DLD1 (cell line): Measurements from ENCODE around the gene NADSYN1.

Experiments
- in situ Hi-C: cut with HindIII; loops from 2 replicates; pipeline ENCODE4 v1.10.0; 2017; ENCODE audit warnings: low sequenced_read_pairs

NADSYN1 gene

DNA sequence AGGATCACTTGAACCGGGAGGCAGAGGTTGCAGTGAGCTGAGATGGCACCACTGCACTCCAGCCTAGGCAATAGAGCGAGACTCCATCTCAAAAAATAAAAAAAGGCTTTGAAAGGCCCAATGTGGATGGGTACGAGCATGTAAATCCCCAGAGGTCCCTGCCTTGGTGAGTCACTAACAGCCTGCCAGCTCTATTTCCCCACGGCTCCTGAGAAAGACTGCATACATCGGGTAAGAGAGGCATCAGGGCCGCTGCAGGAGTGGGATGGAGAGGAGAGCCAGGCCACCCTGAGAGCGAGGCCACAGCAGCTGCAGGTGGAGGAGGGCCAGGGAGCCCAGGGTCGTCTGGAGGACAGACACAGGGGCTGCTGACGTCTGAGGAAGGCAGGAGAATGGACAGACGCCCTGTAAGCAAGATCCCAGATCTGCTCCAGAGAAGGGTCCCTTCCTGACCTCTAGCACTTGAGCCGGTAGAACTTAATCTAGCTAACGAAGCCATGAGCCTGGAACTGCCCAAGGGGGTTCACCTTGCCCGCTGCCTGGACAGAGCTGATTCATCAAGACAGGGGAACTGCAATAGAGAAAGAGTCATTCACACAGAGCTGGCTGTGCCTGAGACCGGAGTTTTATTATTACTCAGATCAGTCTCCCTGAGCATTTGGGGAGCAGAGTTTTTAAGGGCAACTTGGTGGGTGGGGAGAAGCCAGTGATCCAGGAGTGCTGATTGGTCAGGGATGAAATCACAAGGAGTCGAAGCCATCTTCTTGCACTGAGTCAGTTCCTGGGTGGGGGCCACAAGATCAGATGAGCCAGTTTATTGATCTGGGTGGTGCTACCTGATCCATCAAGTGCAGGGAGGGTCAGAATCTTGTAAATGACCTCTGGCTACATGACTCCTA, 90.1 kb downstream of the NADSYN1 start:
- in situ Hi-C loops = no loop called here

DNA sequence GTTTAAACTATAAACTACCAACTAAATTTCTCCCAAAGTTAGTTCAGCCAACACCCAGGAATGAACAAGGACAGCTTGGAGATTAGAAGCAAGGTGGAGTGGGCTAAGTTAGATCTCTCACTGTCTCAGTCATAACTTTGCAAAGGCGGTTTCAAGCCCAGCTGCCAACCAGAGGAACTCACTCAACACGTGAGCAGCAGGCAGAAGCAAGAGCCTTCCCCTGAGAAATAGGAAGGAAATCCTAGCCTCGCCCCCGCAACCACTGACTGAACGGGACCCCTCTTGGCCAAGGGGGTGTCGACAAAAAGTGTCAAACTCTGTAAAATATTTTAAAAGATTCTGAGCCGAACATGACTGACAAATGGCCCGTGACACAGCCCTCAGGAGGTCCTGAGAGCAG, 90.9 kb downstream of the NADSYN1 start:
- in situ Hi-C loops = no loop called here

DNA sequence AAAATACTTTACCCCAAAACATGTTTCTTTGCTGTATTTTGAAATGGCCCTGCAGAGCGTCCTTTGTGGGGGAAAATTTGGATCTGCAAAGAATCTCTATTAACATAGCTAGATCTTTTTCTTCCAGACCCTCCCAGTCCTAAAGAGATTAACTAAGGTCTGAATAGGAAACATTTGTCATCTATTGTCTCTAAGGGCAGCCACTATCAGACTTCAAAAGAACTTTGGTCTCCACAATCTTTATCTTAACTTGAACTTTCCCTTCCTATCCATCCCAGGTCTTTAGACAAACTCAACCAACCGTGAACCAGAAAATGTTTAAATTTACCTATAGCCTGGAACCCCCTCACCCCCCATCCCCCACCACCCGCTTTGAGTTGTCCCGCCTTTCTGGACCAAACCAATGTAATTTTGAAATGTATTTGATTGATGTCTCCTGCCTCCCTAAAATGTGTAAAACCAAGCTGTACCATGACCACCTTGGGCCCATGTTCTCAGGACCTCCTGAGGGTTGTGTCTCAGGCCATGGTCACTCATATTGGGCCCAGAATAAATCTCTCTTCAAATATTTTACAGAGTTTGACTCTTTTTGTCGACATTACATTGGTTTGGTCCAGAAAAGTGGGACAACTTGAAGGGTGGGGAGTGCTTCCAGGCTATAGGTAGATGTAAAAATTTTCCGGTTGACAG, 91.7 kb downstream of the NADSYN1 start:
- in situ Hi-C loops = no loop called here

DNA sequence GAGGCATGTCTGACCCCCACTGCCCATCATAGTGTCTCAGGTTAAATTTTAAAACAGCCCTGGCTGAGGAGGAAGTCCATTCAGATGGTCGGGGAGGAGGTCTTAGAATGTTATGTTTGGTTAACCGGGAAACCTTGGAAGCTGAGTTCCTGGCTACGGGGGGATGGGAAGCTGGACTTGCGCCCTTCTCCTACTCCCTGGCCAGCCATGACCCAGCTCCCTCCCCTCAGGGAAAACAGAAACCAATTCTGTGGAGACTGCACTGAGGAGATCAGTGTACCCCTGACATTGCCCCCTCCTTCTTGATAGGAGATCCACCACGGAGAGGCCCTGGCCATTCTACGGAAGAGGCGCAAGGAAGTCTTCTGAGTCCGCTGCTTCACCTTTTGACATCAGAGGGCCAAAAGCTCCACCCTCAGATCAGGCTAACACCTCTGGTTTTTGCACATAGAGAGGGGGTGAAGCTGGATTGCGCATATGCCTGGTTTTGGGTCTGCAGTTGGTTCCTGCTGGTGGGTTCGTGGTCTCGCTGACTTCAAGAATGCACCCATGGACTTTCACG, 92.5 kb downstream of the NADSYN1 start:
- in situ Hi-C loops = no loop called here

DNA sequence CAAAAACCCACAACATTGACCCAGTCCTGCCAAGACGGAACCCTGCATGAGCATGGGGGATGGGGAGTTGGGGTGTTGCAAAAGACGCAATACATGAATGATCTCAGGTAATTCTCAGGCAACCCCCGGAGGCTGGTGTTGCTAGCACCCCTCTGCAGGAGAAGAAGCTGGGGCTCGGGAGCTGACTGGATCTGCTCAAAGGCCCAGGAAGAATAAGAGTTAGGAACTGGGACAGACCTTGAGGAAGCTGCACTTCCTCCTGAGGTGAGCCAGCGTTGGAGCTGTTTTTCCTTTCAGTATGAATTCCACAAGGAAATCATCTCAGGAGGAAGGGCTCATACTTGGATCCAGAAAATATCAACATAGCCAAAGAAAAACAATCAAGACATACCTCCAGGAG, 95.1 kb downstream of the NADSYN1 start, which contains the start of gene KRTAP5-9:
Gene KRTAP5-9 (plus strand): TSS at position 301 of the 400 bp plus-strand sequence. CDS start 238 bp downstream, outside the sequence.
- in situ Hi-C loops = no loop called here

DNA sequence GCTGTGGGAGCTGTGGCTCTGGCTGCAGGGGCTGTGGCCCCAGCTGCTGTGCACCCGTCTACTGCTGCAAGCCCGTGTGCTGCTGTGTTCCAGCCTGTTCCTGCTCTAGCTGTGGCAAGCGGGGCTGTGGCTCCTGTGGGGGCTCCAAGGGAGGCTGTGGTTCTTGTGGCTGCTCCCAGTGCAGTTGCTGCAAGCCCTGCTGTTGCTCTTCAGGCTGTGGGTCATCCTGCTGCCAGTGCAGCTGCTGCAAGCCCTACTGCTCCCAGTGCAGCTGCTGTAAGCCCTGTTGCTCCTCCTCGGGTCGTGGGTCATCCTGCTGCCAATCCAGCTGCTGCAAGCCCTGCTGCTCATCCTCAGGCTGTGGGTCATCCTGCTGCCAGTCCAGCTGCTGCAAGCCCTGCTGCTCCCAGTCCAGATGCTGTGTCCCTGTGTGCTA, 95.7 kb downstream of the NADSYN1 start:
- in situ Hi-C loops = no loop called here
